GM13977 (cell line): ENCODE results near the gene SLC1A1.

Source experiments
- DNase-seq: peaks from one replicate; pipeline ENCODE4 v3.0.0; 2012; ENCODE audit warnings: low spot score
- CTCF ChIP-seq: IDR thresholded peaks from 2 replicates; pipeline ENCODE4 v1.5.1; 2012; ENCODE audit warnings: mild to moderate bottlenecking, control low read depth; ENCODE audit not compliant: insufficient read depth; ENCODE audit errors: extremely low read depth, missing control alignments
- in situ Hi-C: fragments of 300-500 bp; cut with MboI; formaldehyde crosslinking; loops from one replicate; pipeline ENCODE4 v1.12.0; 2022; ENCODE audit warnings: low sequenced_read_pairs, low pct_unique_long_range_greater_than_20kb, mixed read lengths, inconsistent platforms; ENCODE audit not compliant: unreplicated experiment

Gene SLC1A1

DNA sequence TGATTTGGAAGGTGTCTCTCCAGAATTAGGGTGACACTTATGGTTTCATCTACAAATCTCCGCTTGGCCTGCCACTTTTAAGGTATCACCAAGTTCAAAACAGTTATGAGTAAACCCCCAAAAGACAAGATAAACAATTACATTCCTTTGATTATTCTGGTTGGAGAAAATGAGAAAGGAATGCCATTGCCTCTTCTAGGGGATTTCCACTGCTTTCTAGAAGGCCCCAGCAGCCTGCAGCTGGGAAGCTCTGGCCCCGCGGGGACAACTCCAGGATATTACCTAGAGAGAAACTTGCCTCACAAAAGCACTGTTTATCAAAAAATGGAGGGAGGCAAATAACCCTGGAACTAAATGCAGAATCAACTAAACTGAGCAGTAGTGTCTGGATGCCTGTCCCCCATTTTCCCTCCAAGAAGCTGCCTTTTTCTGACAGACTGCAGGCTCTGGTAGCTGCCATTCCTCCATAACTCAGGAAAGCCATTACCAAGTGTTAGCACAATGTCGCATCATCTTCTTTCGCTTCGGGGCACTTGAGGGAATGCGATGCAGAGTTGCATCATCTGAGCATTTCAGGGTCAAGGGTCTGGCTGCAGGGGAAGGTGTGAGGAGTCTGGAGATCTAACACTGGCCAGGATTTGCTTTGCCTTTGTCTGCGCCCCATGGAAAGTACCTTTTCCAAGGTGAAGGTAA lies 100.3 kb downstream of the SLC1A1 start:
- no peak for DNase-seq
- in situ Hi-C loops = no loop called here
- TF ChIP-seq CTCF = no peak

DNA sequence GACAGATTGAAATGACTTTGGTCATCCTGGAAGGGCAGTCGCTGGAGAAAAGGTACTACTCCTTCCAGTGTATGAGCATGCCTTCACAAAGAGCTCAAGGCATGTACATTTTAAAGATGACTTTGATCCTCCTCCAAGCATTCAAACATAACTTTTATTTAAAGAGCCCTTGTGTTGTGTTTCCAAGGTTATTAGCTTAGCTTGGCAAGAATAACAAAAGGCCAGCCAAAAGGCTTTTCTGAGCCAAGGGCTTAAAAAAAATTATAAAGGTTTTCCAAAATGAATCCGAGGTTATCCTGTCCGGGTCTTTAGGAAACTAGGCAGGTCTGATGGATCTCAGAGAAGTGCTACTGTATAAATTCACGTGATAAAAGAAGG lies 100.8 kb downstream of the SLC1A1 start:
- DNase-seq = no peak
- in situ Hi-C loops = no loop called here
- TF ChIP-seq CTCF = no peak

- DNase-seq = no peak
- in situ Hi-C loops = no loop called here
- TF ChIP-seq CTCF = no peak
These were observed 102.0 kb downstream of the SLC1A1 start for GRCh38 chr9:4592295-4592694.

DNA sequence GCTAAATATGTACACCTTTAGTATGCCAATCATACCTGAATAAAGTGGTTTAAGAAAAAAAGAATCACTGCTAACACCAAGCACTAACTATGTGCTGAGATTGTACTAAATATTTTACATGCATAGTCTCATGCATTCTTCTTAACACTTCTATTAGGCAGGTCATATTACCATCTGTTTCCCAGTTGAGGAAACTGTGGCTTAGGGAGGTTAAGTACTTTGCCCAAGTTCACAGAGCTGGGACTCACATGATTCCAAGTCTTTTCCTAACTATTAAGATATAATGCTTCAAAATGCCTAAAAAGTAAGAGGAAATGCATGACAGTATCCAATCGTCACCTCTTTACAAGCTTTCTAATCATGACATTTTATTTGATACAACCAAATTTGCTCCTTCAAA lies 102.6 kb downstream of the SLC1A1 start:
- in situ Hi-C loops = no loop called here
- TF ChIP-seq CTCF = no peak

DNA sequence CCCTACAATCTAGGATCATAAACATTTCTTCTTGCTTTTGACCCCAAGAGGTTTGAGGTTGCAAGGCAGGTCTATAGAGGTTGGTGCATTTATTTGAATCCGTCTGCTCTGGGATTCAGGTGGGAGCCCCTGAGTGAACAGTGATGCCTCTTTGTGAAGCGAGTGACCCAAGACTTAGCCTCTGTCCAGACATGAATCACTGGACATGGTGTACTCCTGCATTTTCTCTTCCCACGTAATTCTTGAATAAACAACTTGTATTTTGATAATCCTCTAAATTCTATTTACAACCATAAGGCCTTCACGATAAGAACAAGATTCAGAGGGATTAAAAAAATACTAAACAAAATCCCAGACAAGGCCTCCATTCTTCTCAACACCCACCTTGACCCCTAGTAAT lies 104.3 kb downstream of the SLC1A1 start:
- no peak for DNase-seq
- in situ Hi-C loops = no loop called here
- no peak for TF ChIP-seq CTCF

More for the DNA sequence above, 102.6 kb downstream of the SLC1A1 start:
- no peak for DNase-seq

GRCh38 chr9:4594994-4595393 lies 104.7 kb downstream of the SLC1A1 start:
- no peak for TF ChIP-seq CTCF
- DNase-seq = peak; percentile 35
- in situ Hi-C loops = no loop called here
